Activated CD4-positive, alpha-beta T cell treated with anti-CD3 and anti-CD28 coated beads, Interleukin-2, amount 10 ng/mL, durations not matched to agents 7 days and 5 days (primary cell): ENCODE data around the gene DSCAML1. TPM values are rescaled to one million over a fixed set of nuclear protein-coding genes. Genes with fewer than 3 reads are reported as not detected.
A peak's percentile ranks its signal among the peaks of the same experiment; 100 is the strongest.

Source experiments
- CTCF ChIA-PET: fragments of 350-600 bp; sonication (Branson Sonifier 250); formaldehyde crosslinking; loops from one replicate; lab custom pipeline; 2021; ENCODE audit warnings: antibody characterized with exemption; lab: Charles Lee
- POLR2A ChIA-PET: fragments of 350-600 bp; sonication (Branson Sonifier 250); formaldehyde crosslinking; loops from one replicate; lab custom pipeline; 2021; ENCODE audit warnings: antibody characterized with exemption; lab: Charles Lee
- DNase-seq: peaks from one replicate; pipeline ENCODE4 v3.0.0-alpha.2; 2020
- H3K27ac Mint-ChIP-seq: one replicate; pipeline ENCODE4 v1.8.0; 2021; ENCODE audit warnings: mild to moderate bottlenecking, moderate library complexity, mixed read lengths
- H3K27me3 Mint-ChIP-seq: one replicate; pipeline ENCODE4 v1.8.0; 2021; ENCODE audit warnings: mixed read lengths
- H3K36me3 Mint-ChIP-seq: one replicate; pipeline ENCODE4 v1.8.0; 2021; ENCODE audit warnings: low read depth, mixed read lengths
- H3K4me1 Mint-ChIP-seq: one replicate; pipeline ENCODE4 v1.8.0; 2021; ENCODE audit warnings: mixed read lengths
- H3K4me3 Mint-ChIP-seq: one replicate; pipeline ENCODE4 v1.8.0; 2021; ENCODE audit warnings: mild to moderate bottlenecking, moderate library complexity, mixed read lengths
- H3K9me3 Mint-ChIP-seq: one replicate; pipeline ENCODE4 v1.8.0; 2021; ENCODE audit warnings: mixed read lengths
- total RNA-seq, 2 experiments: library from RNA; stranded (reverse); gene quantifications; one replicate each; pipeline ENCODE4 v1.2.3, GENCODE V29; 2021

The DSCAML1 gene
- total RNA-seq, 2 experiments from 2014 or later: 0.02 to 0.25 TPM

DNA sequence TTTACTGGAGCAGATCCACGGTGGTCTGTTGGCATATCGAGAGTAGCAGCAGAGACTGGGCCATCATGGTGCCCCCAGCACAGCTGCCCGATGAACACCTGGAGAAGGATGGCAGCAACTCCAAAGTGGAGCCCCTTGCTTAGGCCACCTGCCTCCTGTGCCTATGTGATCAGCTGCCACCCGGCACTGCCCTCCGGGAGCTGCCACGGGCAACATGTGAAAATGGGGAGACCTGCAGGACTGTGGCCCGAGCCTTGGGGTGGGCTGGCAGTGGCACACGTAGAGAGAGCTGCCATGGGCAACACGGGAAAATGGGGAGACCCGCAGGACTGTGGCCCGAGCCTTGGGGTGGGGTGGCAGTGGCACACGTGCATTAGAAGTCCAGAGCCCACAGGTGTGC is 24.4 kb upstream of the DSCAML1 start:
- H3K27me3 Mint-ChIP-seq: no peaks in the 10 kb centered on the region
- no peak for DNase-seq
- H3K9me3 Mint-ChIP-seq: no peaks in the 10 kb centered on the region
- ChIA-PET POLR2A (no interaction called here), CTCF (interaction anchor here (0.6 to 1.4 kb wide), 8 partner anchors 12 to 724 kb away, joined by 3 to 9 read pairs (median 4); no protein-coding TSS in a partner anchor)
- no peak overlapping the region for H3K27ac Mint-ChIP-seq
- peaks cover 60% of the 10 kb centered on the region for H3K4me1 Mint-ChIP-seq
- H3K4me3 Mint-ChIP-seq: no peak overlapping the region
- no peaks in the 10 kb centered on the region for H3K36me3 Mint-ChIP-seq

DNA sequence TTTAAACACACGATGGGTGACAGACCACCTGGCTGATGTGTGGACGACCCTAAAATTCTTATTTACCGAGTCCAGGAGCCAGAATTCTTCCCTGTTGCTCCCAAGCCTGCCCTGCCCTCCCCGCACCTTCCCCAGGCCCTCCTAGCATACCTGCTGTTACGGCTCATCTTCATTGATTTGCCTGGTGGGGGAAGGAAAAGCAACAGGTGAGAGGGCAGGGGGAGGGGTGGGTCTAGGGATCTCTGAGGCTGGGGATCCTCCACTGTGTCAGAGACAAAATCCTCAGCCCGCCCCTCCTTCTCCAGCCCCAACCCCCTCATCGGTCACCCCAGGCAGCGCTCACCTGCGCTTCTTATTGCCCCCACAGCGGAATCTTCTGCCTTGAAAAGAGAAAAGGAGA is 23.5 kb upstream of the DSCAML1 start:
- Mint-ChIP-seq H3K9me3 (no peaks in the 10 kb centered on the region), H3K4me1 (peaks cover 68% of the 10 kb centered on the region), H3K4me3 (no peak overlapping the region), H3K27ac (no peak overlapping the region), H3K36me3 (no peaks in the 10 kb centered on the region), H3K27me3 (no peaks in the 10 kb centered on the region)
- ChIA-PET CTCF (interaction anchor here (1.1 to 6.4 kb wide), 5 partner anchors 11 to 241 kb away, joined by 4 to 73 read pairs (median 8); no protein-coding TSS in a partner anchor), POLR2A (no interaction called here)
- DNase-seq: no peak

GRCh38 chr11:117820071-117820470 is 23.1 kb upstream of the DSCAML1 start:
- ChIA-PET POLR2A (no interaction called here), CTCF (interaction anchor here (1.1 to 6.4 kb wide), 2 partner anchors 12 to 134 kb away, joined by 4 to 73 read pairs; no protein-coding TSS in a partner anchor)
- H3K27ac Mint-ChIP-seq: no peak overlapping the region
- H3K4me3 Mint-ChIP-seq: no peak overlapping the region
- DNase-seq: no peak
- H3K27me3 Mint-ChIP-seq: no peaks in the 10 kb centered on the region
- H3K4me1 Mint-ChIP-seq: peaks cover 68% of the 10 kb centered on the region
- H3K36me3 Mint-ChIP-seq: no peaks in the 10 kb centered on the region
- no peaks in the 10 kb centered on the region for H3K9me3 Mint-ChIP-seq

- Mint-ChIP-seq H3K36me3 (no peaks in the 10 kb centered on the region), H3K4me1 (peaks cover 69% of the 10 kb centered on the region), H3K4me3 (no peak overlapping the region), H3K9me3 (no peaks in the 10 kb centered on the region), H3K27ac (no peak overlapping the region), H3K27me3 (no peaks in the 10 kb centered on the region)
- ChIA-PET CTCF (interaction anchor here (0.6 to 6.4 kb wide), 13 partner anchors 8 to 393 kb away, joined by 3 to 73 read pairs (median 4); no protein-coding TSS in a partner anchor), POLR2A (no interaction called here)
- DNase-seq: no peak
Observed at GRCh38 chr11:117819096-117820040, 22.4 kb upstream of the DSCAML1 start.

- POLR2A ChIA-PET: no interaction called here
- H3K36me3 Mint-ChIP-seq: no peaks in the 10 kb centered on the region
- H3K27ac Mint-ChIP-seq: peak overlapping the region; percentile 92
- peak; percentile 37 for DNase-seq
- CTCF ChIA-PET: interaction anchor here (0.7 to 6.4 kb wide), 27 partner anchors 9 to 392 kb away, joined by 3 to 73 read pairs (median 4); partner anchors contain the start of gene DSCAML1
- no peak overlapping the region for H3K4me3 Mint-ChIP-seq
- H3K27me3 Mint-ChIP-seq: no peaks in the 10 kb centered on the region
- H3K9me3 Mint-ChIP-seq: no peaks in the 10 kb centered on the region
- peaks cover 68% of the 10 kb centered on the region for H3K4me1 Mint-ChIP-seq
Observed at GRCh38 chr11:117818041-117818873, 21.2 kb upstream of the DSCAML1 start.

- peak; percentile 85 for DNase-seq
- ChIA-PET POLR2A (no interaction called here), CTCF (interaction anchor here (0.7 to 6.4 kb wide), 30 partner anchors 10 to 391 kb away, joined by 3 to 73 read pairs (median 4); partner anchors contain the start of gene DSCAML1)
- Mint-ChIP-seq H3K27me3 (no peaks in the 10 kb centered on the region), H3K36me3 (no peaks in the 10 kb centered on the region), H3K9me3 (no peaks in the 10 kb centered on the region), H3K4me3 (no peak overlapping the region), H3K4me1 (peaks cover 64% of the 10 kb centered on the region), H3K27ac (peak overlapping the region; percentile 92)
Observed at GRCh38 chr11:117817368-117818040, 20.5 kb upstream of the DSCAML1 start.

DNA sequence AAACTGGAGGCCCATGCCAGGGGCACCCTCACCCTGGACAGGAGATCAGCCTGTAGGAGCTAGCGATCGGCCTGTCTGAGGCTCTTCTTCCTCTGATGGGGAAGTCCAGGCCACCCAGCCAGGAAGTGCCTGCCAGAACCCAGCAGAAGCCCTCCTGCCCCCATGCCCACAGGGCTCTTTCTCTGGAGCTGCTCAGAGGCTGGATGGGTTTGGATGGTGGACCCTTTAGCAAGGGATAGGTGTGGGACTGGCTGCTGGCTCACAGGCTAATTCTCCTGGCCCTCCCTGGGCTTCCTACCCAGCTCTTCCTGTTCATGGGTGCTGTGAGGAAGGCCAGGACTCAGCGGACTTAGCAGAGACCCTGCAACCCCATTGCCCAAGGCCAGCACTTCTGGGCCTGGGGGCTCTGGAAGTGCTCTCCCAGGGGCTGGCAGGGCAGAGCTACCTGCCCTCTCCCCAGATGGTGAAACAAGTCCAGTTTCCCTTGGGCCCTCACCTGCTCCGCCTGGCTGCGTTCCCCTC is 19.9 kb upstream of the DSCAML1 start:
- peaks cover 59% of the 10 kb centered on the region for H3K4me1 Mint-ChIP-seq
- no peaks in the 10 kb centered on the region for H3K9me3 Mint-ChIP-seq
- CTCF ChIA-PET: interaction anchor here (0.8 to 6.4 kb wide), 26 partner anchors 9 to 390 kb away, joined by 3 to 73 read pairs (median 5); partner anchors contain the start of gene DSCAML1
- POLR2A ChIA-PET: interaction anchor here (0.6 kb wide), 1 partner anchor 1066 kb away, joined by 7 read pairs; no protein-coding TSS in a partner anchor
- H3K27ac Mint-ChIP-seq: peak overlapping the region; percentile 92
- DNase-seq: no peak
- no peak overlapping the region for H3K4me3 Mint-ChIP-seq
- no peaks in the 10 kb centered on the region for H3K27me3 Mint-ChIP-seq
- no peaks in the 10 kb centered on the region for H3K36me3 Mint-ChIP-seq

GRCh38 chr11:117816151-117816741 is 19.2 kb upstream of the DSCAML1 start:
- Mint-ChIP-seq H3K4me3 (peak overlapping the region; percentile 28), H3K36me3 (no peaks in the 10 kb centered on the region), H3K9me3 (no peaks in the 10 kb centered on the region), H3K27me3 (no peaks in the 10 kb centered on the region), H3K4me1 (peaks cover 56% of the 10 kb centered on the region), H3K27ac (peak overlapping the region; percentile 93)
- CTCF ChIA-PET: interaction anchor here (0.9 to 6.4 kb wide), 21 partner anchors 8 to 390 kb away, joined by 3 to 73 read pairs (median 6); partner anchors contain the start of gene FXYD2
- DNase-seq: no peak
- POLR2A ChIA-PET: interaction anchor here (0.6 to 0.7 kb wide), 2 partner anchors 8 to 1066 kb away, joined by 5 to 7 read pairs; partner anchors contain the start of gene FXYD2

DNA sequence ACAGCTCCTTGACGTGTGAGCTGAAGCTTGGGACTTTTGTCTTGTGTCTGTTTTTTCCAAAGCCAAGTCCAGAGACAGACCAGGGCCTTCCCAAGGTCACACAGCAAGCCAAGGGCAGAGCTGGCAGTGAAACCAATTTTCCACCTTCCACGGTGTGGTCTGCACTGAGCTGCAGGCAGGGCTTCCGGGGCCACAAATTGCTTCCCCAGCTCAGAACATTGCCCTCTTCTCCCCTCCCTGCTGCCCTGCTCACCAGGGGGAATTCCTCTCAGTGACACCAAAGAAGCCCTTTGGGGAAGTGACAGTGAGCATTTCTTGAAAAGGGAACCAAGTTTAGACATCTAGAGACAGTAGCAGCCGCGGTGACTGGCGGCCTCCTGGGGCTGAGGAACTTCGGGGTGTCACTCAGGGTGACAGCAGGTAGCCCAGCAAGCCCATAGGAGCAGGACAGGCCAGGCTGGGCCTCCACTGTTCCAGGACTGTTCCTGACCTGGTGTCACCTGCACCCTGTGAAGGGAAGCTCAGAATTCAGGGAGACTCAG is 18.3 kb upstream of the DSCAML1 start:
- Mint-ChIP-seq H3K4me1 (peaks cover 56% of the 10 kb centered on the region), H3K27ac (peak overlapping the region; percentile 93), H3K36me3 (no peaks in the 10 kb centered on the region), H3K4me3 (peak overlapping the region; percentile 35), H3K27me3 (no peaks in the 10 kb centered on the region), H3K9me3 (no peaks in the 10 kb centered on the region)
- CTCF ChIA-PET: interaction anchor here (0.8 to 6.4 kb wide), 17 partner anchors 8 to 389 kb away, joined by 3 to 73 read pairs (median 4); partner anchors contain the start of gene FXYD2
- POLR2A ChIA-PET: interaction anchor here (0.7 to 1.1 kb wide), 2 partner anchors 8 to 9 kb away, joined by 3 to 5 read pairs; partner anchors contain the start of gene FXYD2
- peak; percentile 65 for DNase-seq

DNA sequence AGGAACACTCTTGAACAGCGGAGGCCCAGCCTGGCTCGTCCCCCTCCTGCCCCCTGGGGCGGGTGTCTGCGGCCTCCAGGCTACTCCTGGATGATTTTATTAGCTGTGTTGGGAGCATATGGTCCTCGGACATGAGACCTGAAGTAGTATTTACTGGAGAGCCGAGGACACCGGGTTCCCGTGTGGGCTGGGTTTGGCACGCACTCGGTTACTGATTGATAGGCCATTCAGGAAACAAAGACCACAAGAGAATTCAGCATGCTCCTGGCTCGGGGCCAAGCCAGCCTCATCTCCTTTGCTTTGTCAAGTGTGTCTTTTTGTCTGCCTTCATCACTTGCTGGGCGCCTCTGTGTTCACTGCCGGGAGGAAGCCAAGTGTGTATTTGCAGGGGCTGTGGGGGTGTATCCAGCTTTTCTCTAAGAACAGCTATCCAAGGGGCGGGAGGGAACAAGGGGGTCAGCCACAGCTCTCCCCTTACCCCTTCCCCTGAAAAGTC is 17.8 kb upstream of the DSCAML1 start:
- CTCF ChIA-PET: interaction anchor here (0.9 to 6.4 kb wide), 13 partner anchors 7 to 388 kb away, joined by 3 to 73 read pairs (median 6); no protein-coding TSS in a partner anchor

More for the DNA sequence above, 17.8 kb upstream of the DSCAML1 start:
- H3K4me3 Mint-ChIP-seq: peak overlapping the region; percentile 35
- peaks cover 2% of the 10 kb centered on the region for H3K27me3 Mint-ChIP-seq
- H3K27ac Mint-ChIP-seq: peak overlapping the region; percentile 93
- POLR2A ChIA-PET: interaction anchor here (1.1 kb wide), 1 partner anchor 8 kb away, joined by 3 read pairs; no protein-coding TSS in a partner anchor
- peaks cover 58% of the 10 kb centered on the region for H3K4me1 Mint-ChIP-seq
- DNase-seq: peak; percentile 85
- no peaks in the 10 kb centered on the region for H3K36me3 Mint-ChIP-seq
- no peaks in the 10 kb centered on the region for H3K9me3 Mint-ChIP-seq
